Brain microvascular endothelial cell (primary cell): ENCODE measurements around the gene RNF212.

Experiments used
- DNase-seq: peaks from one replicate; pipeline ENCODE4 v3.0.0-alpha.2; 2020
- H3K27ac ChIP-seq: fragments of 250-450 bp; sonication (Bioruptor Pico); 2 replicates; pipeline ENCODE4 v1.5.1; 2020; ENCODE audit warnings: mild to moderate bottlenecking, moderate library complexity
- H3K27me3 ChIP-seq: fragments of 250-450 bp; sonication (Bioruptor Pico); replicated peaks from 2 replicates; pipeline ENCODE4 v1.5.1; 2020; ENCODE audit warnings: mild to moderate bottlenecking
- H3K36me3 ChIP-seq: fragments of 250-450 bp; sonication (Bioruptor Pico); replicated peaks from 2 replicates; pipeline ENCODE4 v1.5.1; 2020; ENCODE audit warnings: mild to moderate bottlenecking
- H3K4me3 ChIP-seq: 2 replicates; pipeline ENCODE4 v1.5.1; 2011; ENCODE audit warnings: low read depth, mild to moderate bottlenecking, control low read depth, low read length, moderate library complexity
- CTCF ChIP-seq: IDR thresholded peaks from 2 replicates; pipeline ENCODE4 v1.5.1; 2011; ENCODE audit warnings: low read depth, mild to moderate bottlenecking, moderate library complexity, low read length, control low read depth, inconsistent platforms; ENCODE audit errors: missing control alignments
- in situ Hi-C: cut with HindIII; loops from 2 replicates; pipeline ENCODE4 v1.10.0; 2017; ENCODE audit warnings: low sequenced_read_pairs, low pct_ligation_motif_present

Gene RNF212

GRCh38 chr4:1053080-1053661 is 60.2 kb downstream of the RNF212 start:
- Histone ChIP-seq H3K27ac (no peak overlapping the region), H3K36me3 (no peaks in the 10 kb centered on the region), H3K27me3 (peaks cover 27% of the 10 kb centered on the region), H3K4me3 (no peak overlapping the region)
- DNase-seq, result no peak
- TF ChIP-seq CTCF, result no peak
- in situ Hi-C loops, result loop anchor here (10.0 kb wide), 1 partner anchor 62 kb away; the partner anchor contains the start of gene RNF212

DNA sequence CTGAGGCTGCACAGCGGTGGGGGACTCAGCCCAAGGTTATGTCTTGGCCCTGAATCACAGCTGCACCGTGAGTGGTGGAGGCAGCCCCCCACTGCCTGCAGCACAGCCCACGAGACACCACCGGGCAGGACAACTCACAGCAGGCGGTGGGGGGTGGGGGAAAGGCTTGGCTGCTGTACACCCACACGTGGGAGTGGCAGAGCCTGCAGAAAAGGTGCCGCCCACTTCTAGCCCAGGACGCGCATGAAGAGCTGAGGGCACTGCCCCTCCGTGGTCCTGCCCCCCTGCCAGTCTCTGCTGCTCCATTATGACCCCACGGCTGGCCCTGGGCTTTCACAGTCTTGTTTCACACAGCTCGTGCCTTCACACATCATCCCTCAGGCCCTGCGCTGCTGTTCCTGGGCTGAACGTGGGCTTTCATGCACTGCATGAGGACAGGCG is 61.1 kb downstream of the RNF212 start:
- H3K27ac ChIP-seq, result no peak overlapping the region
- TF ChIP-seq CTCF, result no peak
- in situ Hi-C loops, result loop anchor here (10.0 kb wide), 1 partner anchor 63 kb away; the partner anchor contains the start of gene RNF212
- H3K27me3 ChIP-seq, result peaks cover 23% of the 10 kb centered on the region
- no peak for DNase-seq
- H3K36me3 ChIP-seq, result no peaks in the 10 kb centered on the region
- no peak overlapping the region for H3K4me3 ChIP-seq

- Histone ChIP-seq H3K4me3 (no peak overlapping the region), H3K27me3 (peaks cover 21% of the 10 kb centered on the region), H3K27ac (no peak overlapping the region), H3K36me3 (no peaks in the 10 kb centered on the region)
- no peak for TF ChIP-seq CTCF
- no peak for DNase-seq
- in situ Hi-C loops, result loop anchor here (10.0 kb wide), 1 partner anchor 63 kb away; the partner anchor contains the start of gene RNF212
Measured at GRCh38 chr4:1051472-1051871, 61.9 kb downstream of the RNF212 start.

- Histone ChIP-seq H3K27ac (no peak overlapping the region), H3K4me3 (no peak overlapping the region), H3K36me3 (no peaks in the 10 kb centered on the region), H3K27me3 (peaks cover 16% of the 10 kb centered on the region)
- in situ Hi-C loops, result loop anchor here (10.0 kb wide), 1 partner anchor 64 kb away; the partner anchor contains the start of gene RNF212
- peak; percentile 70 for TF ChIP-seq CTCF
- no peak for DNase-seq
Measured at GRCh38 chr4:1050486-1051213, 62.7 kb downstream of the RNF212 start.

GRCh38 chr4:1049591-1049905 is 63.8 kb downstream of the RNF212 start:
- H3K4me3 ChIP-seq, result no peak overlapping the region
- no peak overlapping the region for H3K27ac ChIP-seq
- no peaks in the 10 kb centered on the region for H3K36me3 ChIP-seq
- in situ Hi-C loops, result no loop called here
- peaks cover 12% of the 10 kb centered on the region for H3K27me3 ChIP-seq
- no peak for TF ChIP-seq CTCF
- no peak for DNase-seq
